Measurements from ENCODE around the gene HBE1. TPM values are rescaled to one million over a fixed set of nuclear protein-coding genes. Genes with fewer than 3 reads are reported as not detected.

The HBE1 gene
- total and polyA plus RNA-seq, 2 donors (not counting 1 experiment from before 2014, with no cell fraction given), result not detected

- Mint-ChIP-seq H3K4me3 (no peak overlapping the region), H3K4me1 (peaks cover 6% of the 10 kb centered on the region), H3K27ac (no peak overlapping the region), H3K9me3 (ENCODE audit: insufficient read depth) (no peaks in the 10 kb centered on the region), H3K27me3 (peaks cover 6% of the 10 kb centered on the region)
- no peak for TF ChIP-seq CTCF (IDR thresholded peaks at IDR 0.05)
- no peak for TF ChIP-seq EZH2 (IDR thresholded peaks at IDR 0.05; ENCODE audit: borderline replicate concordance, insufficient read depth, low read depth, low read length, poor library complexity, severe bottlenecking)
- POLR2A ChIA-PET, result no interaction called here
- Histone ChIP-seq H3K27me3 (replicated peaks in 1 of 4; ENCODE audit: control extremely low read depth in 1 of 4, control insufficient read depth in 3 of 4, insufficient read depth in 4 of 4, low read length in 3 of 4) (no peaks in the 10 kb centered on the region), H3K4me2 (replicated peaks; ENCODE audit: low read depth, low read length, poor library complexity, severe bottlenecking) (no peak overlapping the region), H2AFZ (ENCODE audit: insufficient read depth, low read depth, low read length, poor library complexity, severe bottlenecking) (no peak overlapping the region), H3K79me2 (ENCODE audit: control insufficient read depth, insufficient read depth, low read length) (no peaks in the 10 kb centered on the region), H3K4me3 (ENCODE audit: control extremely low read depth in 1 of 5, extremely low read depth in 1 of 5, insufficient read depth in 1 of 5, low read depth in 2 of 5, low read length in 4 of 5) (no peak overlapping the region), H3K9ac (ENCODE audit: low read length) (no peak overlapping the region), H4K20me1 (ENCODE audit: control insufficient read depth, insufficient read depth, low read length, poor library complexity, severe bottlenecking) (no peaks in the 10 kb centered on the region), H3K9me3 (ENCODE audit: control extremely low read depth in 1 of 3, control insufficient read depth in 2 of 3, insufficient read depth in 1 of 3, low read length in 2 of 3) (no peaks in the 10 kb centered on the region), H3K36me3 (replicated peaks in 1 of 2; ENCODE audit: control extremely low read depth in 1 of 2, control insufficient read depth in 1 of 2, extremely low read depth in 1 of 2, insufficient read depth in 2 of 2, low read length in 1 of 2) (no peaks in the 10 kb centered on the region), H3K27ac (ENCODE audit: low read length in 2 of 2) (no peak overlapping the region), H3K4me1 (ENCODE audit: control insufficient read depth in 2 of 2, insufficient read depth in 2 of 2, low read length in 2 of 2) (no peaks in the 10 kb centered on the region)
- DNase-seq (no peak), ATAC-seq (ENCODE audit: low read depth) (no peak)
- WGBS (ENCODE audit: insufficient coverage), result no CpG with 5 or more reads among the region's 2 CpGs
- intact Hi-C loops (cut with micrococcal nuclease), result no loop called here
- CTCF ChIA-PET, result no interaction called here
Measured at GRCh38 chr11:5238486-5238885, 31.3 kb downstream of the HBE1 start.

GRCh38 chr11:5237420-5237819, 32.3 kb downstream of the HBE1 start:
- CTCF ChIA-PET, result no interaction called here
- H3K27ac Mint-ChIP-seq, result no peak overlapping the region
- intact Hi-C loops (cut with micrococcal nuclease), result no loop called here

More at GRCh38 chr11:5237420-5237819, 32.3 kb downstream of the HBE1 start:
- peaks cover 6% of the 10 kb centered on the region for H3K27me3 Mint-ChIP-seq
- WGBS (ENCODE audit: insufficient coverage), result 100% methylated on average over 2 of the region's 2 CpGs
- TF ChIP-seq CTCF (IDR thresholded peaks at IDR 0.05) (no peak), EZH2 (IDR thresholded peaks at IDR 0.05; ENCODE audit: borderline replicate concordance, insufficient read depth, low read depth, low read length, poor library complexity, severe bottlenecking) (no peak)
- Histone ChIP-seq H4K20me1 (ENCODE audit: control insufficient read depth, insufficient read depth, low read length, poor library complexity, severe bottlenecking) (no peaks in the 10 kb centered on the region), H3K4me1 (ENCODE audit: control insufficient read depth in 2 of 2, insufficient read depth in 2 of 2, low read length in 2 of 2) (no peaks in the 10 kb centered on the region), H3K27me3 (replicated peaks in 1 of 4; ENCODE audit: control extremely low read depth in 1 of 4, control insufficient read depth in 3 of 4, insufficient read depth in 4 of 4, low read length in 3 of 4) (no peaks in the 10 kb centered on the region), H3K9me3 (ENCODE audit: control extremely low read depth in 1 of 3, control insufficient read depth in 2 of 3, insufficient read depth in 1 of 3, low read length in 2 of 3) (no peaks in the 10 kb centered on the region), H3K27ac (ENCODE audit: low read length in 2 of 2) (no peak overlapping the region), H3K4me2 (replicated peaks; ENCODE audit: low read depth, low read length, poor library complexity, severe bottlenecking) (no peak overlapping the region), H3K9ac (ENCODE audit: low read length) (no peak overlapping the region), H3K4me3 (ENCODE audit: control extremely low read depth in 1 of 5, extremely low read depth in 1 of 5, insufficient read depth in 1 of 5, low read depth in 2 of 5, low read length in 4 of 5) (no peak overlapping the region), H3K36me3 (replicated peaks in 1 of 2; ENCODE audit: control extremely low read depth in 1 of 2, control insufficient read depth in 1 of 2, extremely low read depth in 1 of 2, insufficient read depth in 2 of 2, low read length in 1 of 2) (no peaks in the 10 kb centered on the region), H2AFZ (ENCODE audit: insufficient read depth, low read depth, low read length, poor library complexity, severe bottlenecking) (no peak overlapping the region), H3K79me2 (ENCODE audit: control insufficient read depth, insufficient read depth, low read length) (no peaks in the 10 kb centered on the region)
- no peaks in the 10 kb centered on the region for H3K9me3 Mint-ChIP-seq (ENCODE audit: insufficient read depth)
- DNase-seq, result no peak
- H3K4me1 Mint-ChIP-seq, result peaks cover 6% of the 10 kb centered on the region
- H3K4me3 Mint-ChIP-seq, result no peak overlapping the region
- no peak for ATAC-seq (ENCODE audit: low read depth)
- POLR2A ChIA-PET, result no interaction called here

Data from B cell (primary cell).